ENCODE results near the gene TMEM97.

GRCh38 chr17:28334666-28335200 is 15.7 kb downstream of the TMEM97 start:
- TF ChIP-seq CTCF (conservative IDR thresholded peaks at IDR 0.05; ENCODE audit: low read depth in 2 of 2): no peak
- no peak for TF ChIP-seq POLR2AphosphoS5 (IDR thresholded peaks at IDR 0.05; ENCODE audit: low read depth)
- no peak for TF ChIP-seq EZH2phosphoT487 (IDR thresholded peaks at IDR 0.05; ENCODE audit: unreplicated experiment)
- TF ChIP-seq EZH2 (IDR thresholded peaks at IDR 0.05; ENCODE audit: low read depth, unreplicated experiment): no peak
- TF ChIP-seq JUNB (IDR thresholded peaks at IDR 0.05; ENCODE audit: unreplicated experiment): no peak
- TF ChIP-seq ZNF331 (CRISPR knock-in tag; IDR thresholded peaks at IDR 0.05; ENCODE audit: low read depth): no peak
- TF ChIP-seq, protein P1, sequence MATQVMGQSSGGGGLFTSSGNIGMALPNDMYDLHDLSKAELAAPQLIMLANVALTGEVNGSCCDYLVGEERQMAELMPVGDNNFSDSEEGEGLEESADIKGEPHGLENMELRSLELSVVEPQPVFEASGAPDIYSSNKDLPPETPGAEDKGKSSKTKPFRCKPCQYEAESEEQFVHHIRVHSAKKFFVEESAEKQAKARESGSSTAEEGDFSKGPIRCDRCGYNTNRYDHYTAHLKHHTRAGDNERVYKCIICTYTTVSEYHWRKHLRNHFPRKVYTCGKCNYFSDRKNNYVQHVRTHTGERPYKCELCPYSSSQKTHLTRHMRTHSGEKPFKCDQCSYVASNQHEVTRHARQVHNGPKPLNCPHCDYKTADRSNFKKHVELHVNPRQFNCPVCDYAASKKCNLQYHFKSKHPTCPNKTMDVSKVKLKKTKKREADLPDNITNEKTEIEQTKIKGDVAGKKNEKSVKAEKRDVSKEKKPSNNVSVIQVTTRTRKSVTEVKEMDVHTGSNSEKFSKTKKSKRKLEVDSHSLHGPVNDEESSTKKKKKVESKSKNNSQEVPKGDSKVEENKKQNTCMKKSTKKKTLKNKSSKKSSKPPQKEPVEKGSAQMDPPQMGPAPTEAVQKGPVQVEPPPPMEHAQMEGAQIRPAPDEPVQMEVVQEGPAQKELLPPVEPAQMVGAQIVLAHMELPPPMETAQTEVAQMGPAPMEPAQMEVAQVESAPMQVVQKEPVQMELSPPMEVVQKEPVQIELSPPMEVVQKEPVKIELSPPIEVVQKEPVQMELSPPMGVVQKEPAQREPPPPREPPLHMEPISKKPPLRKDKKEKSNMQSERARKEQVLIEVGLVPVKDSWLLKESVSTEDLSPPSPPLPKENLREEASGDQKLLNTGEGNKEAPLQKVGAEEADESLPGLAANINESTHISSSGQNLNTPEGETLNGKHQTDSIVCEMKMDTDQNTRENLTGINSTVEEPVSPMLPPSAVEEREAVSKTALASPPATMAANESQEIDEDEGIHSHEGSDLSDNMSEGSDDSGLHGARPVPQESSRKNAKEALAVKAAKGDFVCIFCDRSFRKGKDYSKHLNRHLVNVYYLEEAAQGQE (IDR thresholded peaks at IDR 0.05; ENCODE audit: unreplicated experiment): no peak
- TF ChIP-seq, protein P2, sequence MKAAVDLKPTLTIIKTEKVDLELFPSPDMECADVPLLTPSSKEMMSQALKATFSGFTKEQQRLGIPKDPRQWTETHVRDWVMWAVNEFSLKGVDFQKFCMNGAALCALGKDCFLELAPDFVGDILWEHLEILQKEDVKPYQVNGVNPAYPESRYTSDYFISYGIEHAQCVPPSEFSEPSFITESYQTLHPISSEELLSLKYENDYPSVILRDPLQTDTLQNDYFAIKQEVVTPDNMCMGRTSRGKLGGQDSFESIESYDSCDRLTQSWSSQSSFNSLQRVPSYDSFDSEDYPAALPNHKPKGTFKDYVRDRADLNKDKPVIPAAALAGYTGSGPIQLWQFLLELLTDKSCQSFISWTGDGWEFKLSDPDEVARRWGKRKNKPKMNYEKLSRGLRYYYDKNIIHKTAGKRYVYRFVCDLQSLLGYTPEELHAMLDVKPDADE (IDR thresholded peaks at IDR 0.05): no peak
- TF ChIP-seq CREB1 (CRISPR knock-in tag; IDR thresholded peaks at IDR 0.05; ENCODE audit: low read depth): no peak

Measured in GM23338 (cell line).